ENCODE data around the gene EVA1B. TPM values are rescaled to one million over a fixed set of nuclear protein-coding genes. Genes with fewer than 3 reads are reported as not detected.

EVA1B gene
- total RNA-seq, 1 experiment from 2014 or later: 25.1 TPM

DNA sequence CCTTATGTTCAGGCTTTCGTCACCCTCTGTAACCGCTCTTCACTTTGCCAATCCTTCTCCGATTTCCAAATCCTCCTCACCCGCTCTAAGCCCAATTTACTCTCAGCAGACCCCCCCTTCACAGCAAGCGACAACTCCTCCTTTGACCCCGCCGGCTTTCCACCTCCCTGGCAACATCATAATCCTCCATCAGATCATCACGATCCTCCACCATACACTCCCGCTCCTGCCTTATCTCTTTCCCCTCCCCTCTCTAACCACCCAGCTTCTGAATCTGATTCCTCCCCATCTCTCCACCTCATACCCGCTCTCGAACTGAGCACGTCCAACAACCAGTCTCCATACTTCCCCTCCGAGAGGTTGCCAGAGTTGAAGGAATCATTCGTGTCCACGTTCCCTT, 7.5 kb upstream of the EVA1B start (continued):
- TF ChIP-seq ZBTB33 (IDR thresholded peaks at IDR 0.05; ENCODE audit: extremely low read depth, insufficient replicate concordance, low read length): no peak
- no peak for TF ChIP-seq JUND (IDR thresholded peaks at IDR 0.05)
- TF ChIP-seq POLR2AphosphoS5 (IDR thresholded peaks at IDR 0.05; ENCODE audit: low read depth, low read length): no peak
- TF ChIP-seq SP1 (IDR thresholded peaks at IDR 0.05; ENCODE audit: low read depth): no peak

DNA sequence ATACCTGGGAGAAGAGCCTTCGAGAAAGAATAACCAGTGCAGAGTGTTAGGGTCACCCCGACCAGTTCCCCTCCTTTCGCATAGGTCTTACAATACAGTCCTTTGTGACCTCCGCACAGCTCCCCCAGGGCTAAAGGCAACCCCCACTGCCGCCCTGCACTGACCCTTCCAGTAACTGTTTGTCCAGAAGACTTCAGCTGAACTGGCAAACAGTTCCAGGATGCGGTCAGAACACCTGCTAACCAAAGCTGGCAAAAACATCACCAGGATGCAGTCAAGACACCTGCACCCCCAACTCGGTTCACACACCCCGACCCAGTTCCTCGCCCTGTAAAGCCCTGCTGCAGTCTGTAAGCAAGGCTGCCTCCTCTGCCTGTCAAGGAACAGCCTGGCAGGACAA, 6.4 kb upstream of the EVA1B start:
- no peak for DNase-seq (ENCODE audit: low read depth, low spot score)
- intact Hi-C loops (cut with micrococcal nuclease): no loop called here
- Histone ChIP-seq H3K4me1 (ENCODE audit: control insufficient read depth in 1 of 2, insufficient read depth in 2 of 2, low read length in 2 of 2) (peaks cover 9 to 30% of the 10 kb centered on the region in 2 experiments), H4K20me1 (ENCODE audit: insufficient read depth) (no peaks in the 10 kb centered on the region), H3K27me3 (ENCODE audit: insufficient read depth, low read length) (no peaks in the 10 kb centered on the region), H3K9me2 (ENCODE audit: insufficient read depth) (no peaks in the 10 kb centered on the region), H3K9me3 (ENCODE audit: control insufficient read depth in 1 of 2, insufficient read depth in 1 of 2, low read depth in 1 of 2, low read length in 2 of 2) (no peaks in the 10 kb centered on the region), H3K9ac (ENCODE audit: low read length) (no peak overlapping the region), H3K4me3 (replicated peaks in 1 of 2; ENCODE audit: low read depth in 1 of 2, low read length in 2 of 2) (no peak overlapping the region), H3K79me2 (ENCODE audit: insufficient read depth, low read length) (no peaks in the 10 kb centered on the region), H3K4me2 (ENCODE audit: low read length) (no peak overlapping the region), H3K27ac (ENCODE audit: low read depth, low read length) (no peak overlapping the region), H2AFZ (ENCODE audit: low read depth, low read length, poor library complexity, severe bottlenecking) (no peak overlapping the region), H3K36me3 (ENCODE audit: control insufficient read depth in 1 of 2, insufficient read depth in 2 of 2, low read length in 2 of 2) (no peaks in the 10 kb centered on the region)
- ChIA-PET POLR2A (no interaction called here), RAD21 (ENCODE audit: low non-redundant PET in 1 of 2, low total read pairs in 2 of 2, uncharacterized antibody in 2 of 2, unreplicated experiment in 2 of 2) (no interaction called here), CTCF (no interaction called here)
- BruUV-seq (replicated peaks): no TSS peak
- no peak for ATAC-seq
- TF ChIP-seq ELF1 (IDR thresholded peaks at IDR 0.05; ENCODE audit: borderline replicate concordance, low read depth): no peak
- no peak for TF ChIP-seq POLR2AphosphoS5 (IDR thresholded peaks at IDR 0.05; ENCODE audit: low read depth, low read length)
- TF ChIP-seq, protein P1, sequence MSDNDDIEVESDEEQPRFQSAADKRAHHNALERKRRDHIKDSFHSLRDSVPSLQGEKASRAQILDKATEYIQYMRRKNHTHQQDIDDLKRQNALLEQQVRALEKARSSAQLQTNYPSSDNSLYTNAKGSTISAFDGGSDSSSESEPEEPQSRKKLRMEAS (IDR thresholded peaks at IDR 0.05): no peak
- TF ChIP-seq CTCF (IDR thresholded peaks at IDR 0.05 in 2 of 3, conservative IDR thresholded peaks at IDR 0.05 in 1 of 3; ENCODE audit: borderline replicate concordance in 1 of 3, insufficient read depth in 1 of 3, low read depth in 2 of 3, low read length in 2 of 3): no peak
- no peak for TF ChIP-seq CEBPB (IDR thresholded peaks at IDR 0.05; ENCODE audit: low read depth)
- TF ChIP-seq POLR2A (IDR thresholded peaks at IDR 0.05; ENCODE audit: borderline replicate concordance, extremely low read depth, insufficient read depth, insufficient read length): no peak
- TF ChIP-seq YY1 (IDR thresholded peaks at IDR 0.05; ENCODE audit: extremely low read depth, insufficient replicate concordance, low read depth, low read length): no peak
- no peak for TF ChIP-seq EGR1 (IDR thresholded peaks at IDR 0.05; ENCODE audit: low read depth)
- no peak for TF ChIP-seq ATF3 (IDR thresholded peaks at IDR 0.05)
- no peak for TF ChIP-seq JUND (IDR thresholded peaks at IDR 0.05)
- TF ChIP-seq, protein P2, sequence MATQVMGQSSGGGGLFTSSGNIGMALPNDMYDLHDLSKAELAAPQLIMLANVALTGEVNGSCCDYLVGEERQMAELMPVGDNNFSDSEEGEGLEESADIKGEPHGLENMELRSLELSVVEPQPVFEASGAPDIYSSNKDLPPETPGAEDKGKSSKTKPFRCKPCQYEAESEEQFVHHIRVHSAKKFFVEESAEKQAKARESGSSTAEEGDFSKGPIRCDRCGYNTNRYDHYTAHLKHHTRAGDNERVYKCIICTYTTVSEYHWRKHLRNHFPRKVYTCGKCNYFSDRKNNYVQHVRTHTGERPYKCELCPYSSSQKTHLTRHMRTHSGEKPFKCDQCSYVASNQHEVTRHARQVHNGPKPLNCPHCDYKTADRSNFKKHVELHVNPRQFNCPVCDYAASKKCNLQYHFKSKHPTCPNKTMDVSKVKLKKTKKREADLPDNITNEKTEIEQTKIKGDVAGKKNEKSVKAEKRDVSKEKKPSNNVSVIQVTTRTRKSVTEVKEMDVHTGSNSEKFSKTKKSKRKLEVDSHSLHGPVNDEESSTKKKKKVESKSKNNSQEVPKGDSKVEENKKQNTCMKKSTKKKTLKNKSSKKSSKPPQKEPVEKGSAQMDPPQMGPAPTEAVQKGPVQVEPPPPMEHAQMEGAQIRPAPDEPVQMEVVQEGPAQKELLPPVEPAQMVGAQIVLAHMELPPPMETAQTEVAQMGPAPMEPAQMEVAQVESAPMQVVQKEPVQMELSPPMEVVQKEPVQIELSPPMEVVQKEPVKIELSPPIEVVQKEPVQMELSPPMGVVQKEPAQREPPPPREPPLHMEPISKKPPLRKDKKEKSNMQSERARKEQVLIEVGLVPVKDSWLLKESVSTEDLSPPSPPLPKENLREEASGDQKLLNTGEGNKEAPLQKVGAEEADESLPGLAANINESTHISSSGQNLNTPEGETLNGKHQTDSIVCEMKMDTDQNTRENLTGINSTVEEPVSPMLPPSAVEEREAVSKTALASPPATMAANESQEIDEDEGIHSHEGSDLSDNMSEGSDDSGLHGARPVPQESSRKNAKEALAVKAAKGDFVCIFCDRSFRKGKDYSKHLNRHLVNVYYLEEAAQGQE (IDR thresholded peaks at IDR 0.05; ENCODE audit: low read depth): no peak
- no peak for TF ChIP-seq SRF (IDR thresholded peaks at IDR 0.05; ENCODE audit: low read depth)
- no peak for TF ChIP-seq ZNF274 (IDR thresholded peaks at IDR 0.05; ENCODE audit: low read depth, low read length)
- TF ChIP-seq EZH2 (IDR thresholded peaks at IDR 0.05): no peak
- no peak for TF ChIP-seq ZFX (IDR thresholded peaks at IDR 0.05)
- TF ChIP-seq CBX3 (IDR thresholded peaks at IDR 0.05; ENCODE audit: low read depth): no peak
- TF ChIP-seq RAD21 (IDR thresholded peaks at IDR 0.05; ENCODE audit: low read depth): no peak
